GM19023 (cell line): ENCODE measurements around the gene SDF2.
"Not testable (repeated sequence)": the region's sequence is repeated elsewhere in the genome, so short reads cannot be mapped to it uniquely, and the experiment has no call there.

Experiments used
- ATAC-seq: cut with Tn5 transposase; IDR thresholded peaks from one replicate; pipeline ENCODE4 v1.9.1; 2021; ENCODE audit warnings: mild to moderate bottlenecking, moderate library complexity; ENCODE audit not compliant: unreplicated experiment

The SDF2 gene

GRCh38 chr17:28685366-28685765, 23.7 kb upstream of the SDF2 start:
- no peak for ATAC-seq

GRCh38 chr17:28684963-28685362, 23.3 kb upstream of the SDF2 start:
- no peak for ATAC-seq

GRCh38 chr17:28682655-28683054, 20.9 kb upstream of the SDF2 start:
- ATAC-seq, result no peak

- ATAC-seq, result no peak
Observed at GRCh38 chr17:28675980-28676379, 14.3 kb upstream of the SDF2 start.

- ATAC-seq, result no peak
Observed at GRCh38 chr17:28675490-28675889, 13.8 kb upstream of the SDF2 start.

GRCh38 chr17:28669918-28670317, 8.2 kb upstream of the SDF2 start:
- no peak for ATAC-seq

- ATAC-seq, result no peak
Observed at GRCh38 chr17:28667870-28668269, 6.2 kb upstream of the SDF2 start.

- ATAC-seq, result no peak
Observed at GRCh38 chr17:28665994-28666393, 4.3 kb upstream of the SDF2 start.

- no peak for ATAC-seq
Observed at GRCh38 chr17:28663723-28664122, 2.0 kb upstream of the SDF2 start.

GRCh38 chr17:28662527-28662829, 772 bp upstream of the SDF2 start:
- ATAC-seq, result no peak

- not testable (repeated sequence) for ATAC-seq
Observed at GRCh38 chr17:28659497-28659881, 2.2 kb downstream of the SDF2 start.

- ATAC-seq, result not testable (repeated sequence)
Observed at GRCh38 chr17:28658766-28659496, 2.8 kb downstream of the SDF2 start.

- ATAC-seq, result not testable (repeated sequence)
Observed at GRCh38 chr17:28658342-28658741, 3.4 kb downstream of the SDF2 start.

- ATAC-seq, result no peak
Observed at GRCh38 chr17:28657756-28658155, 4.0 kb downstream of the SDF2 start.

GRCh38 chr17:28655160-28655559, 6.5 kb downstream of the SDF2 start:
- no peak for ATAC-seq

GRCh38 chr17:28648698-28649097, 13.0 kb downstream of the SDF2 start:
- ATAC-seq, result no peak

GRCh38 chr17:28646039-28646754, 15.5 kb downstream of the SDF2 start:
- no peak for ATAC-seq

GRCh38 chr17:28645576-28645939, 16.1 kb downstream of the SDF2 start:
- no peak for ATAC-seq

GRCh38 chr17:28644787-28645575, 16.7 kb downstream of the SDF2 start, which contains the start of gene BLTP2:
TSS of gene BLTP2 (minus strand) at chr17:28645158. CDS start at chr17:28645056, 102 bp downstream.
- ATAC-seq, result peak; percentile 94

- ATAC-seq, result peak; percentile 10
Observed at GRCh38 chr17:28643983-28644786, 17.5 kb downstream of the SDF2 start.

- ATAC-seq, result no peak
Observed at GRCh38 chr17:28641579-28641978, 20.1 kb downstream of the SDF2 start.
